RKO (cell line): ENCODE measurements around the gene KIRREL3.
"Not testable (repeated sequence)": the region's sequence is repeated elsewhere in the genome, so short reads cannot be mapped to it uniquely, and the experiment has no call there.

Experiments
- DNase-seq: peaks from one replicate; pipeline ENCODE4 v3.0.0-alpha.2; 2016; ENCODE audit warnings: low spot score

The KIRREL3 gene

GRCh38 chr11:126378763-126379162, 621.8 kb downstream of the KIRREL3 start:
- DNase-seq, result no peak

DNA sequence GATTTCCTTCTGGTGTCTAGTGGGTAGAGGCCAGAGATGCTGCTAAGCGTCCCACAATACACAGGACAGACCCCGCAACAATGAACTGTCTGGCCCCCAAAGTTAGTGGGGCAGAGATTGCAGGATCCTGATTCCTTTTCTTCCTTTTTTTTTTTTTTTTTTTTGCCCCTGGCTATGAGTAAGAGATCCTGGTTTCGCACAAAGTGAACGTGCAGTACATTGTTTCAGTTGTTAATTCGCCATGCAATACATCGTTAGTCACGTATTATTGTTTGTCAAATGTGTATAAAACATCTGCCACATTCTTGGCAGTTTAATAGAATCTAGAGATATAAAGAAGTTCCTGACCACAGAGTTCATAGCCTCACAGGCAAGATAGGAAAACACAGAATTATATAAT, 624.8 kb downstream of the KIRREL3 start:
- no peak for DNase-seq

- not testable (repeated sequence) for DNase-seq
These were observed 625.8 kb downstream of the KIRREL3 start for GRCh38 chr11:126374562-126375300.

DNA sequence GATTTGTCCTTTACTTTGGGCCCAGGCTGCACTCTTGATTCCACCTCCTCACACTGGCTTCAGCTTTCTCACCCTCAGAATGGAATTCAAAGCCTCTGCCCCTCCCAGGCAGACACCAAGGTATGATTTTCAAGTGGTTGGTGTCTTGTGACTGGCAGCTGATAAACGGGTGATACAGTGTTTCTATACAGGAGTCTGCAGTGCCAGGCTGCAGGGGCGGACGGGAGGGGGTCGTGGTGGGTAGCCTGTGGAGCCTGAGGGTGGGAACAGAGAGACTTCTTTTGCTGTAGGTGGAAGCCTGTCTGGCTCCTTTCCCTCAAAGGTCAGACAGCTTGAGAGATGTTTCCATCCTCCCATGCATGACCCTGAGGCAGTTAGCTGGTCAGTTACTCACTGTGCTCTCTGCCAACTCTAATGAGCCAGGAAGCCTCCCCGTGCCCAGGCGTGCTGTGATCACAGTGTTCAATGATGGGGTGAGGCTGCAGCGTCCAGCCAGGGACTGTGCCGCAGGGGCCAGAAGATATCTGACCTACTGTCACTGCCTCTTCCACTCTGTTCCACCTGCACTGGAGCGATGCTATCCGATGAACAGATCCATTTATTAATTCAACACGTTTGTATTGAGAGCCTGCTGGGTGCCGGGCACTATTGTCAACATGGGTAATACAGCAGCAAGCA, 627.0 kb downstream of the KIRREL3 start:
- not testable (repeated sequence) for DNase-seq
